H1 (cell line): ENCODE results near the gene C20orf144. TPM values are rescaled to one million over a fixed set of nuclear protein-coding genes. Genes with fewer than 3 reads are reported as not detected.

ENCODE experiments used
- CHD2 ChIP-seq: IDR thresholded peaks from 2 replicates; pipeline ENCODE4 v1.6.1; 2012; ENCODE audit warnings: low read length, improper control_type of control experiment
- CTBP2 ChIP-seq: IDR thresholded peaks from 2 replicates; pipeline ENCODE4 v1.7.0; 2011; ENCODE audit warnings: borderline replicate concordance, mild to moderate bottlenecking, moderate library complexity, mixed read lengths, low read length; ENCODE audit not compliant: insufficient read depth, insufficient read length
- POLR2AphosphoS5 ChIP-seq: IDR thresholded peaks from 2 replicates; pipeline ENCODE4 v1.6.1; 2011; ENCODE audit warnings: low read depth, low read length
- SIRT6 ChIP-seq: IDR thresholded peaks from one replicate; pipeline ENCODE4 v1.7.1; 2012; ENCODE audit warnings: low read length, inconsistent platforms
- polyA plus RNA-seq, 7 experiments: library from polyadenylated mRNA; depleted of rRNA in 3 of 7; stranded (reverse) in 5 of 7; unstranded in 2 of 7; fragments of >200 nt in 5 of 7; fragments of 200-250 nt in 2 of 7; gene quantifications; 1 replicate in 5 of 7; 2 replicates in 1 of 7; 4 replicates in 1 of 7; pipeline versions ENCODE4 v1.2.1 to v1.2.3, GENCODE V29; 2011 to 2013; ENCODE audit warnings: missing spikeins in 2 of 7, mixed read lengths in 2 of 7
- total RNA-seq: library from RNA; stranded (reverse); fragmentation: NEBNext Ultra II Directional; extraction: Animal tissue kit (Norgen Biotek cat#: 25700); gene quantifications from 2 replicates; pipeline ENCODE4 v1.2.1, GENCODE V29; 2021
- TF ChIP-seq, protein P1 (sequence below): fragments of 300-600 bp; sonication (generic); IDR thresholded peaks from 2 replicates; pipeline ENCODE4 v1.7.1; 2012; ENCODE audit warnings: low read length, moderate library complexity, mild to moderate bottlenecking, inconsistent platforms; ENCODE audit not compliant: insufficient replicate concordance

C20orf144 gene
- total and polyA plus RNA-seq, 2 of the 8 experiments (the other 6 are each of a cell fraction or from before 2014, with no cell fraction given): 0.21 to 0.24 TPM

DNA sequence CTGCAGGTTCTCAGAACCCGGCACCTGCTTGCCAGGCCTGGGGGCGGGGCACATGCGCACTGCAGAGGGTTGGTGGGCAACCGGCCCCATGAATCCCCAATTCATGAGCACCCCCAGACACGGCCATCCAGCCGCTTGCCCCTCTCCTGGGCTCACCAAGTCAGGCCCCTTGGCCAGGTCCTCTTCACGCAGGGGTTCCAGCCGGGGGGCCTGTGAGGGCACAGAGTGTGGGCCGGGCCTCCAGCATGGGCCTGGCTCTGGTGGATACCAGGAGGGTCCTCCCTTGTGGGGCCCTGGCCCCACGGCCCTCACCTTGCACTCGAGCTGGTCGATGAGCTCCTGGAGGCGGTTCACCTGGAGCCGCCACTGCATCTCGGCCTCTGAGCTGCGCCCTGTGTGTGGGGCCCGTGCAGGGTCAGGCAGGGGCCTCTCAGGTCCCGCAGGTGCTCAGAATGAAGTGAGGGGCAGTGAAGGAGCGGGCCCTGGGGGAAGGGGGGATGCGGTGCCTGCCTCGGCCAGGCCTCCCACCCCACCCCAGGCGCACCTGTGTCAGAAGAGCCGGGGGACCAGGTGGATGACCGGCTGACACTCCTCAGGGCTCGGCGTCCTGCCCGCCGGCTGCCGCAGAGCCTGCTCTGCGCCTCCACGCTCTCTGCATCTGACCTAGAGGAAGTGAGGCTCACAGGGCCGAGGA, 2.6 kb upstream of the C20orf144 start (continued):
- TF ChIP-seq, protein P1, sequence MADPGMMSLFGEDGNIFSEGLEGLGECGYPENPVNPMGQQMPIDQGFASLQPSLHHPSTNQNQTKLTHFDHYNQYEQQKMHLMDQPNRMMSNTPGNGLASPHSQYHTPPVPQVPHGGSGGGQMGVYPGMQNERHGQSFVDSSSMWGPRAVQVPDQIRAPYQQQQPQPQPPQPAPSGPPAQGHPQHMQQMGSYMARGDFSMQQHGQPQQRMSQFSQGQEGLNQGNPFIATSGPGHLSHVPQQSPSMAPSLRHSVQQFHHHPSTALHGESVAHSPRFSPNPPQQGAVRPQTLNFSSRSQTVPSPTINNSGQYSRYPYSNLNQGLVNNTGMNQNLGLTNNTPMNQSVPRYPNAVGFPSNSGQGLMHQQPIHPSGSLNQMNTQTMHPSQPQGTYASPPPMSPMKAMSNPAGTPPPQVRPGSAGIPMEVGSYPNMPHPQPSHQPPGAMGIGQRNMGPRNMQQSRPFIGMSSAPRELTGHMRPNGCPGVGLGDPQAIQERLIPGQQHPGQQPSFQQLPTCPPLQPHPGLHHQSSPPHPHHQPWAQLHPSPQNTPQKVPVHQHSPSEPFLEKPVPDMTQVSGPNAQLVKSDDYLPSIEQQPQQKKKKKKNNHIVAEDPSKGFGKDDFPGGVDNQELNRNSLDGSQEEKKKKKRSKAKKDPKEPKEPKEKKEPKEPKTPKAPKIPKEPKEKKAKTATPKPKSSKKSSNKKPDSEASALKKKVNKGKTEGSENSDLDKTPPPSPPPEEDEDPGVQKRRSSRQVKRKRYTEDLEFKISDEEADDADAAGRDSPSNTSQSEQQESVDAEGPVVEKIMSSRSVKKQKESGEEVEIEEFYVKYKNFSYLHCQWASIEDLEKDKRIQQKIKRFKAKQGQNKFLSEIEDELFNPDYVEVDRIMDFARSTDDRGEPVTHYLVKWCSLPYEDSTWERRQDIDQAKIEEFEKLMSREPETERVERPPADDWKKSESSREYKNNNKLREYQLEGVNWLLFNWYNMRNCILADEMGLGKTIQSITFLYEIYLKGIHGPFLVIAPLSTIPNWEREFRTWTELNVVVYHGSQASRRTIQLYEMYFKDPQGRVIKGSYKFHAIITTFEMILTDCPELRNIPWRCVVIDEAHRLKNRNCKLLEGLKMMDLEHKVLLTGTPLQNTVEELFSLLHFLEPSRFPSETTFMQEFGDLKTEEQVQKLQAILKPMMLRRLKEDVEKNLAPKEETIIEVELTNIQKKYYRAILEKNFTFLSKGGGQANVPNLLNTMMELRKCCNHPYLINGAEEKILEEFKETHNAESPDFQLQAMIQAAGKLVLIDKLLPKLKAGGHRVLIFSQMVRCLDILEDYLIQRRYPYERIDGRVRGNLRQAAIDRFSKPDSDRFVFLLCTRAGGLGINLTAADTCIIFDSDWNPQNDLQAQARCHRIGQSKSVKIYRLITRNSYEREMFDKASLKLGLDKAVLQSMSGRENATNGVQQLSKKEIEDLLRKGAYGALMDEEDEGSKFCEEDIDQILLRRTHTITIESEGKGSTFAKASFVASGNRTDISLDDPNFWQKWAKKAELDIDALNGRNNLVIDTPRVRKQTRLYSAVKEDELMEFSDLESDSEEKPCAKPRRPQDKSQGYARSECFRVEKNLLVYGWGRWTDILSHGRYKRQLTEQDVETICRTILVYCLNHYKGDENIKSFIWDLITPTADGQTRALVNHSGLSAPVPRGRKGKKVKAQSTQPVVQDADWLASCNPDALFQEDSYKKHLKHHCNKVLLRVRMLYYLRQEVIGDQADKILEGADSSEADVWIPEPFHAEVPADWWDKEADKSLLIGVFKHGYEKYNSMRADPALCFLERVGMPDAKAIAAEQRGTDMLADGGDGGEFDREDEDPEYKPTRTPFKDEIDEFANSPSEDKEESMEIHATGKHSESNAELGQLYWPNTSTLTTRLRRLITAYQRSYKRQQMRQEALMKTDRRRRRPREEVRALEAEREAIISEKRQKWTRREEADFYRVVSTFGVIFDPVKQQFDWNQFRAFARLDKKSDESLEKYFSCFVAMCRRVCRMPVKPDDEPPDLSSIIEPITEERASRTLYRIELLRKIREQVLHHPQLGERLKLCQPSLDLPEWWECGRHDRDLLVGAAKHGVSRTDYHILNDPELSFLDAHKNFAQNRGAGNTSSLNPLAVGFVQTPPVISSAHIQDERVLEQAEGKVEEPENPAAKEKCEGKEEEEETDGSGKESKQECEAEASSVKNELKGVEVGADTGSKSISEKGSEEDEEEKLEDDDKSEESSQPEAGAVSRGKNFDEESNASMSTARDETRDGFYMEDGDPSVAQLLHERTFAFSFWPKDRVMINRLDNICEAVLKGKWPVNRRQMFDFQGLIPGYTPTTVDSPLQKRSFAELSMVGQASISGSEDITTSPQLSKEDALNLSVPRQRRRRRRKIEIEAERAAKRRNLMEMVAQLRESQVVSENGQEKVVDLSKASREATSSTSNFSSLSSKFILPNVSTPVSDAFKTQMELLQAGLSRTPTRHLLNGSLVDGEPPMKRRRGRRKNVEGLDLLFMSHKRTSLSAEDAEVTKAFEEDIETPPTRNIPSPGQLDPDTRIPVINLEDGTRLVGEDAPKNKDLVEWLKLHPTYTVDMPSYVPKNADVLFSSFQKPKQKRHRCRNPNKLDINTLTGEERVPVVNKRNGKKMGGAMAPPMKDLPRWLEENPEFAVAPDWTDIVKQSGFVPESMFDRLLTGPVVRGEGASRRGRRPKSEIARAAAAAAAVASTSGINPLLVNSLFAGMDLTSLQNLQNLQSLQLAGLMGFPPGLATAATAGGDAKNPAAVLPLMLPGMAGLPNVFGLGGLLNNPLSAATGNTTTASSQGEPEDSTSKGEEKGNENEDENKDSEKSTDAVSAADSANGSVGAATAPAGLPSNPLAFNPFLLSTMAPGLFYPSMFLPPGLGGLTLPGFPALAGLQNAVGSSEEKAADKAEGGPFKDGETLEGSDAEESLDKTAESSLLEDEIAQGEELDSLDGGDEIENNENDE: no peak
- TF ChIP-seq SIRT6 (no peak), POLR2AphosphoS5 (no peak), CHD2 (no peak), CTBP2 (no peak)
